SK-N-SH (cell line): ENCODE results near the gene TGFB1I1. TPM values are rescaled to one million over a fixed set of nuclear protein-coding genes. Genes with fewer than 3 reads are reported as not detected.

ENCODE experiments used
- CTCF ChIA-PET: fragments of 300-600, 350-600 bp; formaldehyde crosslinking; extraction: SDS; loops from one replicate; lab custom pipeline; 2021; lab: Yijun Ruan, JAX
- POLR2A ChIA-PET: fragments of 350-600 bp; sonication (Branson Sonifier 250); formaldehyde crosslinking; extraction: SDS; loops from one replicate; lab custom pipeline; 2020; ENCODE audit warnings: antibody characterized with exemption, inconsistent platforms; lab: Yijun Ruan, JAX
- DNase-seq: peaks from one replicate; pipeline ENCODE4 v3.0.0; 2012
- H2AFZ ChIP-seq: fragments of 200-600 bp; sonication (generic); 2 replicates; pipeline ENCODE4 v1.8.1; 2016; ENCODE audit warnings: antibody characterized with exemption, mild to moderate bottlenecking, low read depth
- H3F3A ChIP-seq: fragments of 200-600 bp; sonication (generic); replicated peaks from 2 replicates; pipeline ENCODE3; 2016; ENCODE audit warnings: antibody characterized with exemption, mild to moderate bottlenecking; ENCODE audit not compliant: insufficient read depth
- H3K27ac ChIP-seq, 2 experiments: fragments of 200-500 bp in 1 of 2; fragments of 200-600 bp in 1 of 2; sonication (Bioruptor generic) in 1 of 2; sonication (generic), shearing (Covaris generic) in 1 of 2; 2 replicates each; pipeline versions ENCODE4 v1.5.1 to v1.6.1; 2014 to 2016; ENCODE audit warnings: low read depth in 2 of 2, inconsistent platforms in 1 of 2, low read length in 1 of 2, mild to moderate bottlenecking in 1 of 2, mixed read lengths in 1 of 2
- H3K27me3 ChIP-seq: fragments of 200-600 bp; sonication (generic), shearing (Covaris generic); 2 replicates; pipeline ENCODE4 v1.6.1; 2016; ENCODE audit warnings: mixed run types; ENCODE audit not compliant: insufficient read depth
- H3K36me3 ChIP-seq, 2 experiments: fragments of 200-500 bp in 1 of 2; fragments of 200-600 bp in 1 of 2; sonication (Bioruptor generic) in 1 of 2; sonication (generic) in 1 of 2; replicated peaks in 1 of 2; 2 replicates each; pipeline versions ENCODE3 to v1.5.1; 2014 to 2016; ENCODE audit warnings: low read length in 1 of 2, mild to moderate bottlenecking in 1 of 2; ENCODE audit not compliant: insufficient read depth in 2 of 2, control insufficient read depth in 1 of 2
- H3K4me1 ChIP-seq, 2 experiments: fragments of 200-500 bp in 1 of 2; fragments of 200-600 bp in 1 of 2; sonication (Bioruptor generic) in 1 of 2; sonication (generic), shearing (Covaris generic) in 1 of 2; 2 replicates each; pipeline versions ENCODE4 v1.5.1 to v1.6.1; 2014 to 2016; ENCODE audit warnings: low read depth in 1 of 2, low read length in 1 of 2, mixed run types in 1 of 2; ENCODE audit not compliant: insufficient read depth in 2 of 2, control insufficient read depth in 1 of 2
- H3K4me2 ChIP-seq: fragments of 200-600 bp; sonication (generic), shearing (Covaris generic); 2 replicates; pipeline ENCODE4 v1.6.1; 2017; ENCODE audit warnings: mixed run types
- H3K4me3 ChIP-seq, 2 experiments: fragments of 200-500 bp in 1 of 2; fragments of 200-600 bp in 1 of 2; sonication (Bioruptor generic) in 1 of 2; sonication (generic), shearing (Covaris generic) in 1 of 2; 2 replicates each; pipeline versions ENCODE4 v1.5.1 to v1.8.1; 2014 to 2016; ENCODE audit warnings: low read depth in 2 of 2, inconsistent platforms in 1 of 2, low read length in 1 of 2, mild to moderate bottlenecking in 1 of 2, mixed read lengths in 1 of 2, moderate library complexity in 1 of 2
- H3K79me2 ChIP-seq: fragments of 200-600 bp; sonication (generic); 2 replicates; pipeline ENCODE4 v1.8.1; 2017; ENCODE audit warnings: mild to moderate bottlenecking; ENCODE audit not compliant: insufficient read depth
- H3K9ac ChIP-seq: fragments of 200-600 bp; sonication (generic); 2 replicates; pipeline ENCODE4 v1.6.1; 2017; ENCODE audit warnings: mixed run types
- H3K9me2 ChIP-seq: fragments of 200-600 bp; sonication (generic); 2 replicates; pipeline ENCODE4 v1.6.1; 2017; ENCODE audit warnings: mixed run types
- H3K9me3 ChIP-seq: fragments of 200-600 bp; sonication (generic); 2 replicates; pipeline ENCODE4 v1.6.1; 2017; ENCODE audit warnings: mixed run types, mild to moderate bottlenecking, moderate library complexity
- H4K20me1 ChIP-seq: fragments of 200-600 bp; sonication (generic); 2 replicates; pipeline ENCODE4 v1.6.1; 2017; ENCODE audit warnings: mild to moderate bottlenecking, mixed run types; ENCODE audit not compliant: insufficient read depth
- CHD2 ChIP-seq: fragments of 150-350 bp; IDR thresholded peaks from 2 replicates; pipeline ENCODE4 v1.6.1; 2018; ENCODE audit warnings: low read length; ENCODE audit not compliant: partially characterized antibody
- ELF1 ChIP-seq: IDR thresholded peaks from 2 replicates; pipeline ENCODE4 v1.4.0; 2012
- GABPA ChIP-seq: IDR thresholded peaks from 2 replicates; pipeline ENCODE4 v1.4.0; 2012; ENCODE audit warnings: low read depth, mild to moderate bottlenecking
- GATA2 ChIP-seq: sonication (generic); formaldehyde crosslinking; IDR thresholded peaks from 2 replicates; pipeline ENCODE4 v1.5.0; 2020; ENCODE audit warnings: mild to moderate bottlenecking, missing genetic modification reagents
- JUND ChIP-seq: IDR thresholded peaks from 2 replicates; pipeline ENCODE4 v1.4.0; 2012
- MXI1 ChIP-seq: IDR thresholded peaks from 2 replicates; pipeline ENCODE4 v1.6.1; 2012; ENCODE audit warnings: mild to moderate bottlenecking, low read depth, low read length, improper control_type of control experiment
- NRF1 ChIP-seq: IDR thresholded peaks from 2 replicates; pipeline ENCODE4 v1.6.1; 2012; ENCODE audit warnings: low read depth, mild to moderate bottlenecking, low read length
- POLR2AphosphoS5 ChIP-seq: IDR thresholded peaks from 2 replicates; pipeline ENCODE4 v1.6.1; 2012; ENCODE audit warnings: low read depth, low read length
- RAD21 ChIP-seq: IDR thresholded peaks from 2 replicates; pipeline ENCODE4 v1.6.1; 2012; ENCODE audit warnings: mild to moderate bottlenecking, low read length
- SMC3 ChIP-seq: IDR thresholded peaks from 2 replicates; pipeline ENCODE4 v1.6.1; 2012; ENCODE audit warnings: low read depth, low read length, improper control_type of control experiment
- TAF1 ChIP-seq: IDR thresholded peaks from 2 replicates; pipeline ENCODE4 v1.6.1; 2012; ENCODE audit warnings: low read depth, mild to moderate bottlenecking, low read length, moderate library complexity, borderline replicate concordance
- TEAD4 ChIP-seq: IDR thresholded peaks from 2 replicates; pipeline ENCODE4 v1.4.0; 2012; ENCODE audit warnings: mild to moderate bottlenecking, borderline replicate concordance; ENCODE audit not compliant: insufficient read depth
- YY1 ChIP-seq: IDR thresholded peaks from 2 replicates; pipeline ENCODE4 v1.4.0; 2012; ENCODE audit warnings: low read depth, mild to moderate bottlenecking
- WGBS: methylation state at CpG from one replicate; pipeline ENCODE4 v1.1.6; 2017; ENCODE audit warnings: low lambda C conversion rate; 5-methylcytosine and 5-hydroxymethylcytosine counted together
- polyA plus RNA-seq, 3 experiments: library from polyadenylated mRNA; depleted of rRNA; stranded (reverse); fragments of >200 nt; gene quantifications; 2 replicates each; pipeline ENCODE4 v1.2.3, GENCODE V29; 2012
- TF ChIP-seq, protein P1 (sequence below): IDR thresholded peaks from 2 replicates; pipeline ENCODE4 v1.4.0; 2012; ENCODE audit warnings: low read depth
- TF ChIP-seq, protein P2 (sequence below): fragments of 200-600 bp; sonication (generic); IDR thresholded peaks from 2 replicates; pipeline ENCODE4 v1.6.1; 2017; ENCODE audit warnings: antibody characterized with exemption, mild to moderate bottlenecking, moderate library complexity
- TF ChIP-seq, protein P3 (sequence below): IDR thresholded peaks from 2 replicates; pipeline ENCODE4 v1.4.0; 2012; ENCODE audit warnings: low read depth, borderline replicate concordance
- TF ChIP-seq, protein P4 (sequence below): fragments of 150-350 bp; IDR thresholded peaks from 2 replicates; pipeline ENCODE4 v1.6.1; 2017; ENCODE audit warnings: antibody characterized with exemption, low read length, low read depth, borderline replicate concordance

Gene TGFB1I1
- polyA plus RNA-seq, 1 of the 3 experiments (the other 2 are of a cell fraction) = 29.7 TPM

DNA sequence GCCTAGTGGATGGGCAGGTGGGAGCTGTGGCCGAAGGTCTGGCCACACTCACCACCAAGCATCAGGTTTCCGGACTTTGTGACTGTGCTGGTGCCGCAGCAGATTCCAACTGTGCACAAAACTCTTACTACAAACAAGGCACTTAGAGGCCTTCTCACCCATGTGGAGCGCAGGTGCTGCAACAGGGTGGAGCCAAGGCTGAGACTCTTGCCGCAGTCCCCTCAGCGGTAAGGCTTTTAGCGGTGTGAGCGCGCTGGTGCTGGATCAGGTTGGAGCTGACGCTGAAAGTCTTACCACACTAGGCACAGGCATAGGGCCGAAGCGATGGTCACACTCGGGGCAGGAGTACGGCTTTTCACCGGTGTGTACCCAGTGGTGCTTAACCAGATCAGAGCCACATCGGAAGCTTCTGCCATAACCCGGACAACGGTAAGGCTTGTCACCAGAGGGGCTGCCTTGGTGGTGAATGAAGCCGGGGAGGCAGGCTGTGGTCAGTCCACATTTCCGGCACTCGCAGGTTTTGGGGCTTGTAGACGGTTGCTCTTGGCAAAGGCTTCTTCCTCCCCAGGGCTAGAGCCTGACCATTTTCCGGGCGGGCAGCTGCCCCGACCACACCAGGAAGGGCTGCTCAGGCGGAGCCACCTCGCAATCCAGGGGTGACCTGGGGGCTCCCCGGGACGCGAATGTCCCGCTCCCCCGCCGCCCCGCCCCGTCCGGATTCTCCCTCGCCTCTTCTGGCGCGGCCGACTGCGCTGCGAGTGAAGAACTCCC is 13.7 kb upstream of the TGFB1I1 start:
- 3% methylated on average over 17 of the region's 42 CpGs for WGBS
- Histone ChIP-seq H4K20me1 (peaks cover 34% of the 10 kb centered on the region), H3K4me3 (peak overlapping the region; percentile 72 to 74), H3K9me3 (no peaks in the 10 kb centered on the region), H3K79me2 (peaks cover 58% of the 10 kb centered on the region), H3K27ac (peak overlapping the region; percentile 96 to 97), H2AFZ (no peak overlapping the region), H3K9ac (peak overlapping the region; percentile 98), H3K36me3 (peaks cover 10% of the 10 kb centered on the region in 2 experiments), H3F3A (peaks cover 22% of the 10 kb centered on the region), H3K4me2 (peak overlapping the region; percentile 92), H3K9me2 (no peaks in the 10 kb centered on the region)
- POLR2A ChIA-PET = interaction anchor here (0.9 to 3.6 kb wide), 10 partner anchors 7 to 384 kb away, joined by 3 to 15 read pairs (median 4); partner anchors contain the start of genes KAT8, RUSF1, TGFB1I1 and ZNF646
- CTCF ChIA-PET = interaction anchor here (0.7 to 8.0 kb wide), 17 partner anchors 12 to 502 kb away, joined by 3 to 80 read pairs (median 4); partner anchors contain the start of genes COX6A2, HSD3B7, RUSF1 and TGFB1I1
- TF ChIP-seq, protein P1, sequence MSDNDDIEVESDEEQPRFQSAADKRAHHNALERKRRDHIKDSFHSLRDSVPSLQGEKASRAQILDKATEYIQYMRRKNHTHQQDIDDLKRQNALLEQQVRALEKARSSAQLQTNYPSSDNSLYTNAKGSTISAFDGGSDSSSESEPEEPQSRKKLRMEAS = peak; percentile 68
- TF ChIP-seq GABPA = no peak
- TF ChIP-seq, all 33 proteins: peak for 1
- H3K4me1 ChIP-seq = peaks cover 38 to 43% of the 10 kb centered on the region in 2 experiments; a peak in 2 of 4 replicates
- no peaks in the 10 kb centered on the region for H3K27me3 ChIP-seq
- DNase-seq = peak; percentile 58

DNA sequence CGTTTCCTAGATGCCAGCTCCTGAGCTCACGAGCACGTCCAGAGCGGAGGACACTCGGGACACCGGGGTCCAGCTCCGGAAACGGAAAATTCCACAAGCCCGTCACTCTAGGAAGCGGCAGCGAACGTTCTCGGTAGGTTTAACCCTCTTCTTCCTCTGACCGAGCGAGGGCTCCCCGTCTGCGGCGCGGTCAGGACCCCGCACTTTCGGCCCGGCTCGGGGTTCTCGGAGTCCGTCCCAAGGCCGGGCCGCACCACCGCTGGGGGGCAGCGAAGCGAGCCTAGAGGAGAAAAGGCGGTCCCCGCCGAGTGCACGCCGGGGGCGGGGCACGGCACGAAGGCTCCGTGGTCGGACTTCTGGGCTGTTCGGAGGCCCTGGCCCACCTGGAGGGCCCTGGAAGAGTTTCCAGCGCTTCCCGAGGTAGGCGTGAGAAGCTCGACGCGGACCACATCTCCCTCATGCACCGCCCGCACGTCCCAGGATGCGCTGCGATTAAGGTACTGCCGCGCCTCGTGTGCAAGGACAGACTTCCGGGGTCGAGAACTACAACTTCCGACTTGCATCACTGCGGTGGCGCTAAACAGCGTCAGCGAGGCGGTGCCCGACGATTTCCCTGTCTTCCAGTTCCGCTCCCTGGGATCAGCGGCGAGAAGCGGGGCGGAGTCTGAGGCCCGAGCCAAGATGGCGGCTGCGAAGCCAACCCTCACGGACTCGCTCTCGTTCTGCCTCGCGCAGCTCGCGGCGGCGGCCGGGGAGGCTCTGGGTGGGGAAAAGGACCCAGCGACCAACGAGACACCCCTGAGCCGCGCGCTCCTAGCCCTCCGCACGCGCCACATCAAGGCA is 12.9 kb upstream of the TGFB1I1 start, which contains the start of gene ARMC5:
ARMC5 (plus strand) TSS at position 658 of the 843 bp plus-strand sequence; CDS start at position 682, 24 bp downstream.
- Histone ChIP-seq H3K9me3 (no peaks in the 10 kb centered on the region), H3K4me2 (peak within 1 kb of the TSS; percentile 92), H3F3A (peaks cover 14% of the 10 kb centered on the region), H4K20me1 (peaks cover 28% of the 10 kb centered on the region), H3K9me2 (no peaks in the 10 kb centered on the region), H3K27ac (peak within 1 kb of the TSS; percentile 96 to 97), H3K9ac (peak within 1 kb of the TSS; percentile 98), H3K27me3 (no peaks in the 10 kb centered on the region), H3K36me3 (peaks cover 10% of the 10 kb centered on the region in 2 experiments), H3K4me3 (peak within 1 kb of the TSS; percentile 72 to 88), H2AFZ (peak within 1 kb of the TSS; percentile 82), H3K79me2 (peaks cover 50% of the 10 kb centered on the region), H3K4me1 (peaks cover 33 to 35% of the 10 kb centered on the region in 2 experiments; a peak in 2 of 4 replicates)
- POLR2A ChIA-PET = interaction anchor here (0.7 to 3.6 kb wide), 17 partner anchors 8 to 385 kb away, joined by 3 to 15 read pairs (median 4); partner anchors contain the start of genes FUS, KAT8, RUSF1 and TGFB1I1
- peak; percentile 89 for DNase-seq
- CTCF ChIA-PET = interaction anchor here (0.8 to 8.0 kb wide), 22 partner anchors 7 to 410 kb away, joined by 3 to 80 read pairs (median 4); partner anchors contain the start of genes FUS, RUSF1, TGFB1I1 and ZNF843
- 1% methylated on average over 33 of the region's 91 CpGs for WGBS
- TF ChIP-seq NRF1 = no peak; the same call in 1 of the 2 replicates
- TF ChIP-seq, protein P2, sequence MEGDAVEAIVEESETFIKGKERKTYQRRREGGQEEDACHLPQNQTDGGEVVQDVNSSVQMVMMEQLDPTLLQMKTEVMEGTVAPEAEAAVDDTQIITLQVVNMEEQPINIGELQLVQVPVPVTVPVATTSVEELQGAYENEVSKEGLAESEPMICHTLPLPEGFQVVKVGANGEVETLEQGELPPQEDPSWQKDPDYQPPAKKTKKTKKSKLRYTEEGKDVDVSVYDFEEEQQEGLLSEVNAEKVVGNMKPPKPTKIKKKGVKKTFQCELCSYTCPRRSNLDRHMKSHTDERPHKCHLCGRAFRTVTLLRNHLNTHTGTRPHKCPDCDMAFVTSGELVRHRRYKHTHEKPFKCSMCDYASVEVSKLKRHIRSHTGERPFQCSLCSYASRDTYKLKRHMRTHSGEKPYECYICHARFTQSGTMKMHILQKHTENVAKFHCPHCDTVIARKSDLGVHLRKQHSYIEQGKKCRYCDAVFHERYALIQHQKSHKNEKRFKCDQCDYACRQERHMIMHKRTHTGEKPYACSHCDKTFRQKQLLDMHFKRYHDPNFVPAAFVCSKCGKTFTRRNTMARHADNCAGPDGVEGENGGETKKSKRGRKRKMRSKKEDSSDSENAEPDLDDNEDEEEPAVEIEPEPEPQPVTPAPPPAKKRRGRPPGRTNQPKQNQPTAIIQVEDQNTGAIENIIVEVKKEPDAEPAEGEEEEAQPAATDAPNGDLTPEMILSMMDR = peak; percentile 73
- peak; percentile 97 for TF ChIP-seq YY1
- TF ChIP-seq, protein P3, sequence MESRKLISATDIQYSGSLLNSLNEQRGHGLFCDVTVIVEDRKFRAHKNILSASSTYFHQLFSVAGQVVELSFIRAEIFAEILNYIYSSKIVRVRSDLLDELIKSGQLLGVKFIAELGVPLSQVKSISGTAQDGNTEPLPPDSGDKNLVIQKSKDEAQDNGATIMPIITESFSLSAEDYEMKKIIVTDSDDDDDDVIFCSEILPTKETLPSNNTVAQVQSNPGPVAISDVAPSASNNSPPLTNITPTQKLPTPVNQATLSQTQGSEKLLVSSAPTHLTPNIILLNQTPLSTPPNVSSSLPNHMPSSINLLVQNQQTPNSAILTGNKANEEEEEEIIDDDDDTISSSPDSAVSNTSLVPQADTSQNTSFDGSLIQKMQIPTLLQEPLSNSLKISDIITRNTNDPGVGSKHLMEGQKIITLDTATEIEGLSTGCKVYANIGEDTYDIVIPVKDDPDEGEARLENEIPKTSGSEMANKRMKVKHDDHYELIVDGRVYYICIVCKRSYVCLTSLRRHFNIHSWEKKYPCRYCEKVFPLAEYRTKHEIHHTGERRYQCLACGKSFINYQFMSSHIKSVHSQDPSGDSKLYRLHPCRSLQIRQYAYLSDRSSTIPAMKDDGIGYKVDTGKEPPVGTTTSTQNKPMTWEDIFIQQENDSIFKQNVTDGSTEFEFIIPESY = 0 out of 2 replicates have a peak, but pooled peaks have one; percentile 54
- no peak for TF ChIP-seq TEAD4
- peak; percentile 86 for TF ChIP-seq GABPA
- TF ChIP-seq, protein P4, sequence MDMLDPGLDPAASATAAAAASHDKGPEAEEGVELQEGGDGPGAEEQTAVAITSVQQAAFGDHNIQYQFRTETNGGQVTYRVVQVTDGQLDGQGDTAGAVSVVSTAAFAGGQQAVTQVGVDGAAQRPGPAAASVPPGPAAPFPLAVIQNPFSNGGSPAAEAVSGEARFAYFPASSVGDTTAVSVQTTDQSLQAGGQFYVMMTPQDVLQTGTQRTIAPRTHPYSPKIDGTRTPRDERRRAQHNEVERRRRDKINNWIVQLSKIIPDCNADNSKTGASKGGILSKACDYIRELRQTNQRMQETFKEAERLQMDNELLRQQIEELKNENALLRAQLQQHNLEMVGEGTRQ = no peak
- TF ChIP-seq JUND = no peak
- TF ChIP-seq RAD21 = no peak; the same call in 1 of the 2 replicates
- TF ChIP-seq CHD2 = peak; percentile 76
- TF ChIP-seq ELF1 = peak; percentile 99
- TF ChIP-seq POLR2AphosphoS5 = peak; percentile 88
- TF ChIP-seq MXI1 = peak; percentile 94
- TF ChIP-seq TAF1 = peak; percentile 96
- TF ChIP-seq, protein P1 = peak; percentile 97
- TF ChIP-seq GATA2 (CRISPR knock-in tag) = no peak
- TF ChIP-seq SMC3 = peak; percentile 28; the same call in 1 of the 2 replicates
